ENCODE results near the gene PIK3C2B. TPM values are rescaled to one million over a fixed set of nuclear protein-coding genes. Genes with fewer than 3 reads are reported as not detected.

PIK3C2B gene
- total RNA-seq, 1 experiment from 2014 or later, result 6.1 TPM

DNA sequence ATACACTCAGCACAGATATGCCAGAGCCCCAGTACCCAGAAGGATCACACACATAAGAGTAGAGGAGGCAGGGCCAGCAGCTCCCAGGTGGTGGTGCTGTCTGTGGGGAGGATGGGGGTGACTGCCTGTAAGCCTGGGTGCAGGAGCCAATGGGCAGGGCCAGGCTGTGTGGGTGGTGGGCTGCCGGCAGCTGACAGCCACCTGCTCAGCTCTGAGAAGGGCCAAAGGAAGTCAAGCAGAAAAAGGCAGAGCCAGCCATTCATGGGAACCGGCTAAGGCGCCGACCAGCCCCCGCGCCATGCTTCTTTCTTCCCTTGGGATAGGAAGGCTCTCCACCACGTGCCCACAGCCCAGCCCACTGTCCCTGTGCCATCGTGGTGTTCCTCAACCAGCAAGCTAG, 14.1 kb downstream of the PIK3C2B start:
- DNase-seq (ENCODE audit: extremely low read depth, low read depth), result no peak

DNA sequence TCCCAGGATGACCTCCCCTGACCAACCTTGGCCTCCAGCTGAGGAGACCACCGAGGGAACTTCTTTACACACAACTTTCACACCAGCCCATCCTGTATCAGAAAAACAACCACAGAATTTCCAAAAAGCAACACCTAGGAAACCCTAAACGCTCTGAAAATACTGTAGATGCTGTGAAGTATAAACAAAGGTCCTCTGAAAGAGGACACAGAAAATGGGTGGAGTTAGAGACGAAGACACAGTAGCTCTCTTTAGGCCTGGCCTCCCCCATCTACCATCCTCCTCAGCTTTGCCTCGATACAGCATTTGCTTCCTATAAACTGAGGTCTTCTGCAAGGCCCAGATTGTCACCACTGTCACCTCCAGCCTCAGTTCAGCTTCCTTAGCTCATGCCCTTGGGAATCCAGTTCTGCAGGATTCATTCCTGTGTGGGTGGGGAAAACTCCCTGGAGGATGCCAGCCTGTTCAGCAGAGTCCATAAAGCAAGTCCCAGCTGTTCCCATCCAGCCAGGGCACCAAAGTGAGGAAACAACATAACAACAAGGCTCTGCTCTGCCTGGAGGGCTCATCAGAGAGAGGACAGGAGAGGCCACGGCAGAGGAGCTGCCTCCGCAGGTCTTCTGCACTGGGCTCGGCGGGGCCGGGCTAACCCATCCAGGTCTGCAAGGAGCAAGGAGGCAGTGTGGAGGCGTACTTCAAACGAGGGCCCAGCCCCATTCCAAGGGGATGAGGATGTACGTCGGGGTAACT, 15.0 kb downstream of the PIK3C2B start:
- no peak for DNase-seq (ENCODE audit: extremely low read depth, low read depth)

GRCh38 chr1:204478921-204479320, 15.7 kb downstream of the PIK3C2B start:
- DNase-seq (ENCODE audit: extremely low read depth, low read depth), result no peak

- DNase-seq (ENCODE audit: extremely low read depth, low read depth), result no peak
These were observed 16.3 kb downstream of the PIK3C2B start for GRCh38 chr1:204478172-204478899.

- DNase-seq (ENCODE audit: extremely low read depth, low read depth), result no peak
These were observed 17.4 kb downstream of the PIK3C2B start for GRCh38 chr1:204477036-204477740.

DNA sequence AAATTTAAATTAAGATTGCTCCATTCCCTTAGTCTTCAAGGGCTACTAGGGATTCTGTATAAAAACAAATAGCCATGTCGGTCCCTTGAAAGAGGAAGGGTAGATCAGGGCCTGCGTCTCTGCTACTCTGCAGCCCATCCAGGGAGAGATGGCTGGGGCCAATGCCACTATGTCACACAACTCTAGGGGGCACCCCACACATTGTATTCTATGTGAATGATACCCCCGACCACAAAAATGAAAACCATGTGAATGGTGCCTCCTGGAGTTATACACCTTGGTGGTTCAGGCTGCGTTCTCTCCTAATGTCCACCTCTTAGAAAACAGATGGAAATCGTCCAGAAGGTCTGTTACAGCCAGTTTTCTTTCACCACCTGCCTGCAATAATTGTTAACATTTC, 18.0 kb downstream of the PIK3C2B start:
- DNase-seq (ENCODE audit: extremely low read depth, low read depth), result no peak

DNA sequence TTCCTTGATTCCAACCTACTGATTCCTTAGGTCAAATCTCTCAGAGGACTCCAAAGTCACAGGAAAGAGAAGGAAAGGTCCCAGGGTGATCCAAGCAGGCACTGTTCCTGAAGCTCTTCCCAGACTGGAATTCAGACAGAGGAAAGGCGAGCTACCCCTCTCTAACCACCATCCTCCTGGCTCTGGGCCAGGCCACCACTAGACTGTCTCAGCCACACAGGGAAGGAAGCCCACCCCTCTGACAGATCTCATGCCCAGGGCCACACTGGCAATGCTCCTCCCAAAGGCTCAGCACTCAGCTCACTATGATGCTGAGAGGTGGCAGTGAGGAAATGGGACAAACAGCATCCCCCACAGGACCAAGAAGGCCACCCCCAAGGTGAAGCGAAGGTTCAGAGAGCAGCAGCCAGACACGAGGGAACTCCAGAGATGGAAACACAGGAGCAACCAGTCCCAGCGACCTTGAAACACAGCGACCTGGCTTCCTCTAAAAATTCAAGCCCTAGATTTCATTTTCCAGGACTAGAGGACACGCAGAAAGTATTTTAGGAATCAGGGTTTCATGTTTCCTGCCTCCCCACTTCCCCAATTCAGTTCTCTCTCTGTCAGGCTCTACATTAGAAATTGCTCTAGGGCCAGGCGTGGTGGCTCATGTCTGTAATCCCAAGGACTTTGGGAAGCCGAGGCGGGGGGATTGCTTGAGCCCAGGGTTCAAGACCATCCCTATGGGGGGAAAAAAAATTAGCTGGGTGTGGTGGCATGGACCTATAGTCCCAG, 18.8 kb downstream of the PIK3C2B start:
- no peak for DNase-seq (ENCODE audit: extremely low read depth, low read depth)

DNA sequence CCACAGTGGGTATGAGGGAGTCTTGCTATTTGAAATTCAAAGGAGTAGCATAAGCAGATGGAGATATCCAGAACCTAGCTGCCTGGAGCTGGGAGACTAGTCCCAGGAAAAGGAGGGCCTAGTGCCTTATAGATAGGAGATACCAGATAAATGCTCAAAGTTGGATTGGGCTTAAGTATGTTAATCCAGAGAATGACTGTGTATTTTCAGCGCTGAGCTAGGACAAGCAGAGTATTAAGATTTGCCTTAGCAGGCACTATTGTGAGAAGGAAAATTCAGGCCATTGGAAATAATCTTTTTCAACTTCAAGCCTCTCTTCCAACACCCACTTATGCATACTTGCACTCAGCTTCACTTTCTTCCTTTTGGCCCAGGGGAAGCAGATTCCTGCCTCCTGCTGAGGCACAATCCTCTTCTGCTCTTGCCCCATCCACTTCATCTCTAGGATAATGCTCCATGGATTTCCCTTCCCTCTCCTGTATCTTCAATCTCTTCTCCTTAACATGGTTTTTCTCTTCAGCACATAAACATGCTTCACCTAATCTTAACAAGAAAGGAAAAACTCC, 21.1 kb downstream of the PIK3C2B start:
- no peak for DNase-seq (ENCODE audit: extremely low read depth, low read depth)

DNA sequence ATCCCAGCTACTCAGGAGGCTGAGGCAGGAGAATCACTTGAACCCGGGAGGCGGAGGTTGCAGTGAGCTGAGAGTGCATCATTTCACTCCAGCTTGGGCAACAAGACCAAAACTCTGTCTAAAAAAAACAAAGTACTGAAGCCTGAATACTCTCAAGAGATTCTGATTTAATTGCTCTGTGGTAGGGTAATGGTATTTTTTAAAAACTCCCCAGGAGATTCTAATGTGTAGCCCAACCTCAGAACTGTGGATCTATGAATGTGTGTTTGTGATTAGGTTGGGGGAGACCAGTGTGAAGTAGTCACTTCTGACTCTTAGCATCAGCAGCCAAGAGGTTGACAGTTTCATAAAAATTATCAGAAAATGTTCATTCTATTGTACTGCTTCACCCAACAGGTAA, 21.9 kb downstream of the PIK3C2B start:
- DNase-seq (ENCODE audit: extremely low read depth, low read depth), result no peak

- DNase-seq (ENCODE audit: extremely low read depth, low read depth), result no peak
These were observed 22.9 kb downstream of the PIK3C2B start for GRCh38 chr1:204471687-204472086.

DNA sequence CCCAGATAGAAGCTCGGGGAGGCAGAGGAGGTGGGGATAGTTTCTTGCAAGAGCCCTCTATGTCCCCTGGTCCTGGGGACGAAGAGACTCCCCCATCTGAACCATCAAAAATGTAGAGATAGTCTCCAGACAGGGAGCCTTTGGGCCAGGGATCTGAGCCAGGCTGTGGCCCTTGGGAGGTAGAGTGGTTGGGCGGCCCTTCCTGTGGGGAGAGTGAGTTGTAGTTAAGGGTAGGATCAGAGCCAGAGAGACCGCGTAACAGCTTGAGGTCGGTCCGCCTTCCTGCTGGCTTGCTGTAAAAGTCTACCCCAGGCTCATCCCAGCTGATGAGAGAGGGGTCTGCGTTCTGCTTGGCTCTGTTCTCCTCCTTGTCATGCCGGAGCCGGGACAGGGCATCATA, 25.3 kb downstream of the PIK3C2B start:
- DNase-seq (ENCODE audit: extremely low read depth, low read depth), result no peak

DNA sequence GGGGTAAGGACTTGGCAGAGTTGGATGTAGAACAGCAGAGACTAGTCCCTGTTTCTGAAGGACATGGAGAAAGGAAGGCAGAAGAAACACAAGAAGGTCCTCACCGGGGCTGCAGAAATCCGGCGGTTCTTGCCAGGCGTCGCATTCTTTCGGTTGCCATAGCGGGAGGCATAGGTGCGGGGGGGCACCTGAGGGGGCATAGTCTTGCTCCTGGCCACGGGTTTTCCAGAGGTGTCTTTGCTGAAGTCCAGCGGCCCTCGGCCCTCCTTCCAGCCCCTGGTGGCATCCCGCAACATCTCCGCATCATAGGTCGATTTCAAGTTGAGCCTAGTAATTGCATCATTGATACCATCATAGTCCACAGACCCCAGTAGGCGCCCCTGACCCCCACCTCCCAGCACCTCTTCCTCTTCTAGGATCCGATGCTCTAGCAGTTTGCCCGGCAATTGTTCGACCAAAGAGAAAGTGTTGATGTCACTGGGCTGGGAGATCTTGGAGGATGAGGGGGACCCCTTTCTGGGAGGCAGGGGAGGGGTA, 25.8 kb downstream of the PIK3C2B start:
- no peak for DNase-seq (ENCODE audit: extremely low read depth, low read depth)

DNA sequence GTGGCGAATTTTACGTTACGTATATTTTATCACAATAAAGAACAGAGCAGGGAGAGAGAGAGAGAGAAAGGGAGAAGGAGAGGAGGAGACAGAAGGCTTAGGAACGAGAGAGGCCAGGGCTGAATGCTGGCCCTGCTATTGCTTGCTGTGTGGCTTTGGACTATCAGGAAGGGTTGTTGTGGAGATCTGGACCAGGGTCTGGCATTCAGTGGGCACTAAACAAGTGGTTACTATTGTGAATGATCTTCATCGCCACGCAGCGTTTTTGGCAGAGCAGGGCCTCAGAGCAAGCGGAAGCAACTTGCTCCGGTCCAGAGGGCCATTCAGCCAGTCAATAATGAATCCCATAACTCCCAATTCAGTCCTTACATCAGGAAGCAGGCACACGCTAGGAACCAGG, 26.4 kb downstream of the PIK3C2B start:
- DNase-seq (ENCODE audit: extremely low read depth, low read depth), result no peak

GRCh38 chr1:204466416-204467405, 27.9 kb downstream of the PIK3C2B start:
- DNase-seq (ENCODE audit: extremely low read depth, low read depth), result no peak

GRCh38 chr1:204465546-204466415, 28.8 kb downstream of the PIK3C2B start:
- DNase-seq (ENCODE audit: extremely low read depth, low read depth), result no peak

DNA sequence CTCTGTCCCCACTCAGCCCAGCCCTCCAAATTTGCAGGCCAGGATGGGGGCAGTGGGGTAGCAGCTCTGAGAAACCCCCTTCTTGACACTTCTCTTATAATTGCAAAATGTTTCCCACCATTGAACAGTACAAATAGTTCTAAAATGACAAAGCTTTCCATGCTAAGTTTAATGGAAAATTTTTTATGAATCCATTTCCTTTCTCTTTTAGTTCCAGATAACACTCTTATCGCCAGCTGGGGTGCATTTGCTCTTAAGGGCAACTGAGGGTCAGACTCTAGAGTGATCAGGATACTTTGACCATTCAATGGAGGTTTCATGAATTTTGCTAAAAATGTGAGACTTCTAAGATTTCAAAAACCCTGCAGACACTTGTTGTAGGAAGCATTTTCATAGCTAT, 29.9 kb downstream of the PIK3C2B start:
- no peak for DNase-seq (ENCODE audit: extremely low read depth, low read depth)

DNA sequence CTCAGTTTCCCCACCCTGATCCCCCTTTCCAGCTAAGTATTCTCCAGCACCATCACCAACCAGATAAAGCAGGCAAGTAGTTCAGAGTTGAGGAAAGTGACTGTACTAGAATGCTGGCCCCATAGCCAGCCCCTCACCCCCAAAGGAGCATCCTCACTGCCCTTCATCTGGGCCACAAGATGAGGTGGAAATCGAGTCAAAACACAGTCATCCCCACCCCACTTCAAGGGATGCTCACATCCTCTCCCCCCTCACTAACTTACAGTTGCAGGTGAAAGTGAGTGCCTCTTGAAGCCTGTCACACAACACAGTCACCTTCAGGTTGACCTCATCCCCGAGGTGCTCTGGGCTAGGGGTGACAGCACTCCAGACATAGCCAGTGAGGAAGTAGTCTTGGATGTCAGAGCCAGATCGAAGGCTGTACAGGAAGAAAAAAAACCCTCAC, 30.4 kb downstream of the PIK3C2B start:
- no peak for DNase-seq (ENCODE audit: extremely low read depth, low read depth)

All from NCI-H460 (cell line).